Esophagus muscularis mucosa (tissue), 4 donors: ENCODE results near the gene PGAM5.

Experiments used
- EP300 ChIP-seq: sonication (generic); formaldehyde crosslinking; IDR thresholded peaks from one replicate; pipeline ENCODE4 v1.6.1; 2017; ENCODE audit warnings: antibody characterized with exemption
- POLR2A ChIP-seq: fragments of 450-650 bp; IDR thresholded peaks from one replicate; pipeline ENCODE4 v1.6.1; 2017; ENCODE audit warnings: antibody characterized with exemption, moderate library complexity, mild to moderate bottlenecking, low read depth
- TF ChIP-seq, protein P1 (sequence below), 3 experiments: fragments of 200-600 bp in 2 of 3; fragments of 450-650 bp in 1 of 3; sonication (generic) in 2 of 3; IDR thresholded peaks; one replicate each; pipeline ENCODE4 v1.5.1; 2017 to 2019; ENCODE audit warnings: antibody characterized with exemption in 3 of 3, mild to moderate bottlenecking in 2 of 3, moderate library complexity in 1 of 3

DNA sequence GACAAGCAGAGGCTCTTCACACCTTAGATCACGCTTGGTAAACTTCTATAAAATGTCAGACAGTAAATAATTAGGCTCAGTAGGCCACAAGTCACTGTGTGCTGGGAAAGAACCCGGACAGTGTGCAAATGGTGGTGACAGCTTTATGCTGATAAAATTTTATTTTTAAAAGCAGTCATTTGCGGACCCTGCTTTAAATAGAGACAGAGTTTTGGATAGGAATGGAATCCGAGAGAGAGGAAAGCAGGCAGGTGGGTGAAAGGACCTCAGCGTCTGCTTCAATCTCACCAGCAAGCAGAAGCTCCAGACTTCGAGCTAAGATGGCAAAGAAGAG is 29.6 kb downstream of the PGAM5 start:
- TF ChIP-seq POLR2A (no peak), EP300 (no peak)
- TF ChIP-seq, protein P1, sequence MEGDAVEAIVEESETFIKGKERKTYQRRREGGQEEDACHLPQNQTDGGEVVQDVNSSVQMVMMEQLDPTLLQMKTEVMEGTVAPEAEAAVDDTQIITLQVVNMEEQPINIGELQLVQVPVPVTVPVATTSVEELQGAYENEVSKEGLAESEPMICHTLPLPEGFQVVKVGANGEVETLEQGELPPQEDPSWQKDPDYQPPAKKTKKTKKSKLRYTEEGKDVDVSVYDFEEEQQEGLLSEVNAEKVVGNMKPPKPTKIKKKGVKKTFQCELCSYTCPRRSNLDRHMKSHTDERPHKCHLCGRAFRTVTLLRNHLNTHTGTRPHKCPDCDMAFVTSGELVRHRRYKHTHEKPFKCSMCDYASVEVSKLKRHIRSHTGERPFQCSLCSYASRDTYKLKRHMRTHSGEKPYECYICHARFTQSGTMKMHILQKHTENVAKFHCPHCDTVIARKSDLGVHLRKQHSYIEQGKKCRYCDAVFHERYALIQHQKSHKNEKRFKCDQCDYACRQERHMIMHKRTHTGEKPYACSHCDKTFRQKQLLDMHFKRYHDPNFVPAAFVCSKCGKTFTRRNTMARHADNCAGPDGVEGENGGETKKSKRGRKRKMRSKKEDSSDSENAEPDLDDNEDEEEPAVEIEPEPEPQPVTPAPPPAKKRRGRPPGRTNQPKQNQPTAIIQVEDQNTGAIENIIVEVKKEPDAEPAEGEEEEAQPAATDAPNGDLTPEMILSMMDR (IDR thresholded peaks at IDR 0.05): no peak
